DND-41 (cell line): Measurements from ENCODE around the gene MAL.

Experiments used
- EZH2 ChIP-seq: IDR thresholded peaks from 3 replicates; pipeline ENCODE4 v1.6.1; 2012; ENCODE audit warnings: borderline replicate concordance, low read depth, mild to moderate bottlenecking, moderate library complexity, low read length, inconsistent platforms; ENCODE audit not compliant: severe bottlenecking
- TF ChIP-seq, protein P1 (sequence below): IDR thresholded peaks from 2 replicates; pipeline ENCODE4 v1.5.1; 2012; ENCODE audit warnings: borderline replicate concordance, low read length, moderate library complexity, mild to moderate bottlenecking; ENCODE audit not compliant: poor library complexity, severe bottlenecking; ENCODE audit errors: extremely low read depth

DNA sequence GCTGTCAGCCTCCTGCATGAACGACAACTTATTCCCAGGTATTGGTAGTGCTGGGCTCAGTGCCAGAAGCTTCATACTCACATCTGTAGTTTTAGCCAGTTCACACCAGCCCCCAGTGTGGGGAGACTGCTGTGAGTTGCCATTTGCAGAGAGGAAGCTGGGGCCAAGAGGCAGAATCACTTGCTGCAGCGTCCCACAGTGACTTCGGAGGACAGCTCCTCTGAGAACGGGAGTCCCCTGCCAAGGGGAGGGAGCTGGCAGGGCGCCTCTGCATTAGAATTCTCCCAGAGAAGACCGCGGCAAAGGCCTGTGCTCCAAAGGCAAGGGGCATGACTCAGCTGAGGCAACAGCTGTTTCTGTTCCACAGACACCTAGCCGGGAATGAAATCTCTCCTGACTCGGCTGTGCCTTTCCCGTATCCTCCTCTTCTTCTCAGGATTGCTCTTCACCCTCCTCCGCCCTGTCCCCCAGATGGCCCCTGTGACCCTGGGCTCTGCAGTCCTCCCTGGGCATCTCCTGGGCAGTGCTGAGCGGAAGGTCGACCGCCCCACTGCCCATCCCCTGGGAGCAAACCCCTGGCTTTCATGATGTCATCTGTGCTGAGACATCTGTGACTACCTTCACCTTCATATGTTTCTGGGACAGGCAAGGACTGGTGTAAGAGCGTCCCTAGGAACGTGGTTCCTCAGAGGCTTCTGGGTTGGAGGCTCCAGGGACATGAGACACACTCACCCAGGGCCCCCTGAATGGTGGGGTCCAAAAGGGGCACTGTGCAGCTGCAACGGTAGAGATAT lies 18.0 kb downstream of the MAL start:
- TF ChIP-seq, protein P1, sequence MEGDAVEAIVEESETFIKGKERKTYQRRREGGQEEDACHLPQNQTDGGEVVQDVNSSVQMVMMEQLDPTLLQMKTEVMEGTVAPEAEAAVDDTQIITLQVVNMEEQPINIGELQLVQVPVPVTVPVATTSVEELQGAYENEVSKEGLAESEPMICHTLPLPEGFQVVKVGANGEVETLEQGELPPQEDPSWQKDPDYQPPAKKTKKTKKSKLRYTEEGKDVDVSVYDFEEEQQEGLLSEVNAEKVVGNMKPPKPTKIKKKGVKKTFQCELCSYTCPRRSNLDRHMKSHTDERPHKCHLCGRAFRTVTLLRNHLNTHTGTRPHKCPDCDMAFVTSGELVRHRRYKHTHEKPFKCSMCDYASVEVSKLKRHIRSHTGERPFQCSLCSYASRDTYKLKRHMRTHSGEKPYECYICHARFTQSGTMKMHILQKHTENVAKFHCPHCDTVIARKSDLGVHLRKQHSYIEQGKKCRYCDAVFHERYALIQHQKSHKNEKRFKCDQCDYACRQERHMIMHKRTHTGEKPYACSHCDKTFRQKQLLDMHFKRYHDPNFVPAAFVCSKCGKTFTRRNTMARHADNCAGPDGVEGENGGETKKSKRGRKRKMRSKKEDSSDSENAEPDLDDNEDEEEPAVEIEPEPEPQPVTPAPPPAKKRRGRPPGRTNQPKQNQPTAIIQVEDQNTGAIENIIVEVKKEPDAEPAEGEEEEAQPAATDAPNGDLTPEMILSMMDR: no peak
- no peak for TF ChIP-seq EZH2
